Measurements from ENCODE around the gene UBE2R2.

The UBE2R2 gene

DNA sequence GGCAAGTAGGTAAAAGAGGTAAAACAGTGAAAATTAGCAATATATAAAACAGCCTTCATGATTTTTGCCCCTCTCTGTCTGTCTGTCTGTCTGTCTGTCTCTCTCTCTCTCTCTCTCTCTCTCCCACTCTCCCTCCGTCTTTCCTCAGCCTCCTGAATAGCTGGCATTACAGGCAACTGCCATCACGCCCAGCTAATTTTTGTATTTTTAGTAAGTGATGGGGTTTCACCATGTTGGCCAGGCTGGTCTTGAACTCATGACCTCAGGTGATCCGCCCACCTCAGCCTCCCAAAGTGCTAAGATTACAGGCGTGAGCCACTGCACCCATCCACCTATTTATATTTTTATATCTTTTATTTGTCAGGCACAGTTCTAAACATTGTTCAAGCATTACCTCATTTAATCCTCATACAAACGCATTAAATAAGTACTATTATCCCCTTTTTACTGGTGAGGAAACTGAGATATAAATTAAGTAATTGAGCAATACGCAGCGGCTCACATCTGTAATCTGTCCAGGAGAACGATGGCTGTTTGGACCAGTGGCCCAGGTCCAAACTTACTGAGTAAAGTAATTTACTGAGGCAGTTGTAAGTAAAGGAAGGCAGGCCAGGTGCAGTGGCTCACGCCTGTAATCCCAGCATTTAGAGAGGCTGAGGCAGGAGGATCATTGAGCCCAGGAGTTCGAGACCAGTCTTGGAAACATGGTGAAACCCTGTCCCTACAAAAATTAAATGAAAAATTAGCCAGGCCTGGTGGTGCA lies 60.9 kb downstream of the UBE2R2 start:
- H3K36me3 ChIP-seq (ENCODE audit: insufficient read depth, low read length), result no peaks in the 10 kb centered on the region

DNA sequence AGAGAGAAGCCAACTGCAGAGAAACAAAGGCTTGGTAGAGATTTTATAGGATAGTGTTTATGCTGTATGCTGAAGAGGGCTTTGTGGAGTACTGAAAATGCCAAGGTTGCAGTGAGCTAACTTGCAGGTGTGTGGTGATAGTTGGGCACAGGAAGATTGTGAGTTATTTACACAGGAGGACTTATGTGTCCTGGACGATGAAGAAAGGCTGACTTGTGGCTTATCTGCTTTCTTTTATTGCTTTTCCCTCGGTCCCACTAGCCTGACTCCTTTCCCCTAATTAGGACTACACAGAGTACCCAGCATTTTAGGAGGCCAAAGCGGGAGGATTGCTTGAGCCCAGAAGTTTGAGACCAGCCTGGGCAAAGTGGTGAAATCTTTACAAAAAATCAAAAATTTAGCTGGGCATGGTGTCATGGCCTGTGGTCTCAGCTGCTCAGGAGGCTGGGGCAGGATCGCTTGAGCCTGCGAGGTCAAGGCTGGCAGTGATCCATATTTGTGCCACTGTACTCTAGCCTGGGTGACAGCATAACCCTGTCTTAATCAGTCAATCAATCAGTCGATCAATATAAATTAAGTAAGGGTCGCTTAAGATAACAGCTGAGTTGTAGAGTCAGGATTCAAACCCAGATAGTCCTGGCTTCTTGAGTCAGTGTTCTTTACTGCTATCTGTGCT lies 61.9 kb downstream of the UBE2R2 start:
- Histone ChIP-seq H3K4me3 (ENCODE audit: low read length) (no peak overlapping the region), H3K4me1 (ENCODE audit: control insufficient read depth, insufficient read depth, low read length) (peaks cover 10% of the 10 kb centered on the region), H3K4me2 (ENCODE audit: low read length) (no peak overlapping the region), H3K9ac (ENCODE audit: low read depth, low read length) (no peak overlapping the region), H3K9me3 (replicated peaks; ENCODE audit: low read length) (no peaks in the 10 kb centered on the region), H3K27me3 (ENCODE audit: control insufficient read depth, insufficient read depth, low read length) (no peaks in the 10 kb centered on the region), H3K36me3 (ENCODE audit: insufficient read depth, low read length) (no peaks in the 10 kb centered on the region)

More for the DNA sequence above, 60.9 kb downstream of the UBE2R2 start:
- peaks cover 10% of the 10 kb centered on the region for H3K4me1 ChIP-seq (ENCODE audit: control insufficient read depth, insufficient read depth, low read length)
- no peak overlapping the region for H3K4me2 ChIP-seq (ENCODE audit: low read length)
- H3K4me3 ChIP-seq (ENCODE audit: low read length), result no peak overlapping the region
- no peak overlapping the region for H3K9ac ChIP-seq (ENCODE audit: low read depth, low read length)
- no peaks in the 10 kb centered on the region for H3K9me3 ChIP-seq (replicated peaks; ENCODE audit: low read length)
- H3K27me3 ChIP-seq (ENCODE audit: control insufficient read depth, insufficient read depth, low read length), result no peaks in the 10 kb centered on the region

DNA sequence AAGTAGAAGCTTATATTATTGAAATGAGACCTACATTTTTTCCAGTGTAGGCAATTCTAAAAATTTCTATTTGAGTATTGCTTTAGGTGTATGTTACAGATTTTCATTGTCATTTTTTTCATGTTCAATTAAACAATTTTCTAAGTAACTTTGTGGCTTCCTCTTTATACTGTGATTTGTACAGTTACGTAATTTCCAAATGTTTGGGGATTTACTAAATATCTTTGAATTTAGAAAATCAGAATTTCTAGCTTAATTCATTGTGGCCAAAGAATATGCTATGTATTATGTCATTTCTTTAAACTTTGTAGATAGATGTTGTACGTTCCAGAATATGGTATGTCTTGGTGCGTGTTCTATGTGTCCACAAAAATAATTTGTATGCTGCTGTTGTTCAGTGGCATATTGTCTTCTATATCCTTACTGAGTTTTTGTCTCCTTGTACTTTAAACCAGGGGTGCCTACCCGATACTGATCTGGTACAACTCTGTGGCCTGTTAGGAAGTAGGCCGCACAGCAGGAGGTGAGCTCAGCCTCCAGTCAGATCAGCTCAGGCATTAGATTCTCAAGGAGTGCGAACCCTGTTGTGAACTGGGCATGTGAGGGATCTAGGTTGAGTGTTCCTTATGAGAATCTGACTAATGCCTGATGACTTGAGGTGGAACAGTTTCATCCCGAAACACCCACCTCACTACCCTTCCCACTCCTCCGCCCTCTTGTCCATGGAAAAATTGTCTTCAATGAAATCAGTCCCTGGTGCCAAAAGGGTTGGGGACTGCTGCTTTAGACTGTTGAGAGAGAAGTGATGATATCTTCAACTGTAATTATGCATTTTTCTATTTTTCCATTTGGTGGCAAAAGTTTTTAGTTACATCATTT lies 63.5 kb downstream of the UBE2R2 start:
- H3K4me3 ChIP-seq (ENCODE audit: low read length), result no peak overlapping the region
- H3K27me3 ChIP-seq (ENCODE audit: control insufficient read depth, insufficient read depth, low read length), result no peaks in the 10 kb centered on the region
- H3K9me3 ChIP-seq (replicated peaks; ENCODE audit: low read length), result no peaks in the 10 kb centered on the region
- no peaks in the 10 kb centered on the region for H3K36me3 ChIP-seq (ENCODE audit: insufficient read depth, low read length)
- H3K9ac ChIP-seq (ENCODE audit: low read depth, low read length), result no peak overlapping the region
- H3K4me1 ChIP-seq (ENCODE audit: control insufficient read depth, insufficient read depth, low read length), result peaks cover 15% of the 10 kb centered on the region
- no peak overlapping the region for H3K4me2 ChIP-seq (ENCODE audit: low read length)

DNA sequence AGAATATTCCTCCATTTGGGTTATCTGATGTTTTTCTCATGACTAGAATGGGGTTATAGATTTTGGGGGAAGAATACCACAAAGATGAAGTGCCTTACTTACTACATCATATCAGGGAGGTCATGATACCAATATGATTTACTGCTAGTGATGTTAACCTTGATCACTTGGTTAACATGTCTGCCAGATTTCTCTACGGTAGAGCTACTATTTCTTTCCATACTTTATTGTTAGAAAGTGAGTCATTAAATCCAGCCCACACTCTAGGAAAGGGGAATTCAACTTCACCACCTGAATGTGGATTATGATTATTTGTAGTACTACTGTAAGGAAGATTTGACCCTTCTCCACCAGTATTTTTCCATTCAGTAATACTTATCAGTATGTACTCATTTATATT lies 64.7 kb downstream of the UBE2R2 start:
- Histone ChIP-seq H3K36me3 (ENCODE audit: insufficient read depth, low read length) (no peaks in the 10 kb centered on the region), H3K9me3 (replicated peaks; ENCODE audit: low read length) (no peaks in the 10 kb centered on the region), H3K4me1 (ENCODE audit: control insufficient read depth, insufficient read depth, low read length) (peaks cover 18% of the 10 kb centered on the region), H3K27me3 (ENCODE audit: control insufficient read depth, insufficient read depth, low read length) (no peaks in the 10 kb centered on the region), H3K9ac (ENCODE audit: low read depth, low read length) (no peak overlapping the region), H3K4me3 (ENCODE audit: low read length) (no peak overlapping the region), H3K4me2 (ENCODE audit: low read length) (no peak overlapping the region)

DNA sequence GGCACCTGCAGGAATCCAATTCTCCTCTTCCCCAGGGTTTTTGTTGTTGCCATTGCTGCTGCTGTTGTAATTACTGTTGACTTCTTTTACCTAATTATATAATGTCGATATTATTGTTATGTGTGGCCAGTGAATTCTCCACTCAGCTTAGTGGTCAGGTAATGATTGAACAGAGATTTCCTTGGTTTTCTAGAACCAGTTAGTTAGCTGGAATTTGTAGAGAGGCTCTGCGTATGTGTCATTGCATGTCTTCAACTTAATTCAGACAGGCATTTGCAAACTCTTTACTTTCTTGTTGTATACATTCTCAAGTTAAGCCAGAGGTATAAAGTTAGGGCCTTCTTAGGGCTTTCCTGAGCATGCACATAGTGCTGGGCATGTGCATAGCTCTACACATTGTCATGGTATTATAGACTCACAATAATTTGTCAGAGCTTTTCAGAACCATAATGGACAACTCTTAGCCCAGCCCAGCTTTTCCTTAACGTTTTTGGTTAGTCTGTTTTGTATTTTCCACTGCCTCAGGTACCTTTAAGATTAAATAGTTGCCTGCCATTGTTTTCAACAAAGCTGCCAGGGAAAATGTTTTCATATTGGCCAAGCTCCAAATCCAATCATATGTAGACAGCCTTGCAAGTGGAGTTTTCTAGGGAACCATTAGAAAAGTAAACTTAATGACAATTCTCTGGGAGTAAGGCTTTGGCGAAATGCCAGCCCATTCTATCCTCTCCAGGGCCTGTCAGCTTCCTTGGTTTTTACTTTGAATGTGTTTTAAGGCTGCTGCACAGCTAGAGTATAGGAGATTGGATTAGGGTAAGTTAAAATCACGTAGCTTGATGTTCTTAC lies 68.1 kb downstream of the UBE2R2 start:
- H3K4me3 ChIP-seq (ENCODE audit: low read length), result no peak overlapping the region
- no peaks in the 10 kb centered on the region for H3K9me3 ChIP-seq (replicated peaks; ENCODE audit: low read length)

DNA sequence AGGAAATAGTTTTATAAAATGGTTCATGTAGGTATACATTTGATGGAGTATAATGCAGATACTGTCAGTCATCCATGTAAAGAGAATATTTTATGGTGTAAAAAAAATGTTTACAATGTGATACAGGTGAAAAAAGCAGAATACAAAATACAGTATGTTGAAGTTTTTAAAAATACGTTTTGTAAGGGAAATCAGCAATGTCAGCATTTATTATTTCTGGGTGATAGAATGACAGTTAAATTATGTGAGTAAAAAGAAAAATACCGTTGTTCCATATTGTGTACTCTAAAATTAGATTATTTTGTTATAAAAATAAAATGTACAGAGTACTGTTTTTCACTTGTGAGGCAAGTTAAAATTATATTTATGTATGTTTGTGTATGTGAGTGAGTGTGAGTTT lies 69.0 kb downstream of the UBE2R2 start:
- Histone ChIP-seq H3K4me3 (ENCODE audit: low read length) (no peak overlapping the region), H3K4me1 (ENCODE audit: control insufficient read depth, insufficient read depth, low read length) (peaks cover 16% of the 10 kb centered on the region), H3K9ac (ENCODE audit: low read depth, low read length) (no peak overlapping the region), H3K27me3 (ENCODE audit: control insufficient read depth, insufficient read depth, low read length) (no peaks in the 10 kb centered on the region), H3K4me2 (ENCODE audit: low read length) (no peak overlapping the region), H3K36me3 (ENCODE audit: insufficient read depth, low read length) (no peaks in the 10 kb centered on the region), H3K9me3 (replicated peaks; ENCODE audit: low read length) (no peaks in the 10 kb centered on the region)

More for the DNA sequence above, 68.1 kb downstream of the UBE2R2 start:
- no peaks in the 10 kb centered on the region for H3K36me3 ChIP-seq (ENCODE audit: insufficient read depth, low read length)
- no peak overlapping the region for H3K4me2 ChIP-seq (ENCODE audit: low read length)
- no peaks in the 10 kb centered on the region for H3K27me3 ChIP-seq (ENCODE audit: control insufficient read depth, insufficient read depth, low read length)
- H3K9ac ChIP-seq (ENCODE audit: low read depth, low read length), result no peak overlapping the region
- peaks cover 16% of the 10 kb centered on the region for H3K4me1 ChIP-seq (ENCODE audit: control insufficient read depth, insufficient read depth, low read length)

DNA sequence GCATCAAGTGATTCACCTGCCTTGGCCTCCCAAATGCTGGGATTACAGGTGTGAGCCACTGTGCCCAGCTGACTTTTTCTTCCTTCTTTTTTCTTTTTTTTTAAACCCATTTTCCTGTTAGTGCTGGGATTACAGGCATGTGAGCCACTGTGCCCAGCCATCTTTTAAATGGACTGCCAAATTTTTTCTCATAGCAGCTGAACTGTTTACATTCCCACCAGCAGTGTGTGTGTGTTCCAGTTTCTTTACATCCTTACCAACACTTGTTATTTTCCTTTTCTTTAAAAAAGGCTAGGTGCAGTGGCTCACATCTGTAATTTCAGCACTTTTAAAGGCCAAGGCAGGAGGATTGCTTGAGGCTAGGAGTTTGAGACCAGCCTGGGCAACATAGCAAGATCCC lies 76.9 kb downstream of the UBE2R2 start:
- no peaks in the 10 kb centered on the region for H3K9me3 ChIP-seq (replicated peaks; ENCODE audit: low read length)
- no peak overlapping the region for H3K4me3 ChIP-seq (ENCODE audit: low read length)
- no peaks in the 10 kb centered on the region for H3K4me1 ChIP-seq (ENCODE audit: control insufficient read depth, insufficient read depth, low read length)
- H3K4me2 ChIP-seq (ENCODE audit: low read length), result no peak overlapping the region
- no peak overlapping the region for H3K9ac ChIP-seq (ENCODE audit: low read depth, low read length)
- peaks cover 4% of the 10 kb centered on the region for H3K36me3 ChIP-seq (ENCODE audit: insufficient read depth, low read length)
- H3K27me3 ChIP-seq (ENCODE audit: control insufficient read depth, insufficient read depth, low read length), result no peaks in the 10 kb centered on the region

DNA sequence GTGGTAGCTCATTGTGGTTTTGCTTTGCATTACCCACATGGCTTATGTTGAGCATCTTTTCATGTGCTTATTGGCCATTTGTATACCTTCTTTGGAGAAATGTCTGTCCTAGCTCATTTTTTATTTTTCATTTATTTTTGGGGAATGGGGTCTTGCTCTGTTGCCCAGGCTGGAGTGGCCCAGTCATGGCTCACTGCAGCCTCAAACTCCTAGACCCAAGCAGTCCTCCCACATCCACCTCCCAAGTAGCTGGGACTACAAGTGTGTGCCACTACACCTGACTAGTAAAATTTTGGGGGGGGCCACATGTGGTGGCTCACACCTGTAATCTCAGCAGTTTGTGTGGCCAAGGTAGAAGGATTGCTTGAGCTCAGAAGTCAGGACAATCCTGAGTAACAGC lies 77.4 kb downstream of the UBE2R2 start:
- Histone ChIP-seq H3K36me3 (ENCODE audit: insufficient read depth, low read length) (peaks cover 4% of the 10 kb centered on the region), H3K9me3 (replicated peaks; ENCODE audit: low read length) (no peaks in the 10 kb centered on the region), H3K4me3 (ENCODE audit: low read length) (no peak overlapping the region), H3K27me3 (ENCODE audit: control insufficient read depth, insufficient read depth, low read length) (no peaks in the 10 kb centered on the region), H3K4me1 (ENCODE audit: control insufficient read depth, insufficient read depth, low read length) (no peaks in the 10 kb centered on the region), H3K4me2 (ENCODE audit: low read length) (no peak overlapping the region), H3K9ac (ENCODE audit: low read depth, low read length) (no peak overlapping the region)

DNA sequence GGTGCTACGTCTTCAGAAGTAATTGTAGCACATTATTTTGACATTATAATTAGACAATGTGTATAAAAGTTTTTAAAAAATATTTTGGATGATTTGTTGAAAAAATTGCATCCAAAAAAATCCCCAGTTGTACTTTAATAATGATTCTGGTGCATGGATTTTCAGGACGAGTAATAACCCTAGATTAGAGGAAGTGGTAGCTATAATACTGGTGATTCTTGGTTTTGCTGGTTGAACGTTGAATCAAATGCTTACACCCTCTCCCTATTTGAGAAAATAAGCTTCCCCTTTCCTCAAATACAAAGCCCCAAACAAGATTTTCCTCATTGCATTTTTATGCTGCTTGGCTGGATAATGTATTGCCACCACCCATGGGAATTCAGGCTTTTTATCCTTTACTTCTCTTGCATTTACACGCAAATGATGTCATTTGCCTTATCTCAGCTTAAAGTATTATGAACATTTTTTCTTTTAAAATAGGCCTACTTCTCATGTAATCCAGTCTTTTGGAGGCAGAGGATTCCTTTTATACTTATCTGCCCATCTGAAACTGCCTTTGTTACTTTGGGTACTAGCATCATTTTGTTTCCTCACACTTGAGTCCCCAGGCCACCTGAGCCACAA lies 86.3 kb downstream of the UBE2R2 start:
- Histone ChIP-seq H3K4me2 (ENCODE audit: low read length) (no peak overlapping the region), H3K4me1 (ENCODE audit: control insufficient read depth, insufficient read depth, low read length) (peaks cover 7% of the 10 kb centered on the region), H3K9me3 (replicated peaks; ENCODE audit: low read length) (no peaks in the 10 kb centered on the region), H3K36me3 (ENCODE audit: insufficient read depth, low read length) (peaks cover 44% of the 10 kb centered on the region), H3K4me3 (ENCODE audit: low read length) (no peak overlapping the region), H3K9ac (ENCODE audit: low read depth, low read length) (no peak overlapping the region), H3K27me3 (ENCODE audit: control insufficient read depth, insufficient read depth, low read length) (no peaks in the 10 kb centered on the region)

DNA sequence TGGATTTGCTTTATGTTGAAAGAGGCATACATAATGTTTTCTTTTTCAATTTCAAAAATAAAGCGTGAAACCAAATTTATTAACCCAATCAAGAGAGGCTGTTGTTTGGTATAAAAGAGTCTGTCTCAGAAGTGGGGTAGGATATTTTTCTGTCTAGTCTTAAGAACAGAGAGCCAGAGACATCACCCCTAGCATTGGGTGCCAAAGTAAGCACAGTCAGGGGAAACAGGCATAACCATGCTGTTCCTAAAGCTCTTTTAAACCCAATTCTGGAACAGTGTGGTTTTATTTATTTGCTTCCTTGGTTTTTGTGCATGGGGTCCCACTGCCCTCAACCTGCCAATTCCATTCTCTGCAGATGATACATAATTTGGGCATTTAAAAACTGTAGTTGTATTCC lies 88.2 kb downstream of the UBE2R2 start:
- Histone ChIP-seq H3K36me3 (ENCODE audit: insufficient read depth, low read length) (peaks cover 44% of the 10 kb centered on the region), H3K9ac (ENCODE audit: low read depth, low read length) (no peak overlapping the region)

More for the DNA sequence above, 88.2 kb downstream of the UBE2R2 start:
- Histone ChIP-seq H3K4me1 (ENCODE audit: control insufficient read depth, insufficient read depth, low read length) (peaks cover 7% of the 10 kb centered on the region), H3K4me2 (ENCODE audit: low read length) (no peak overlapping the region), H3K27me3 (ENCODE audit: control insufficient read depth, insufficient read depth, low read length) (no peaks in the 10 kb centered on the region), H3K4me3 (ENCODE audit: low read length) (no peak overlapping the region), H3K9me3 (replicated peaks; ENCODE audit: low read length) (no peaks in the 10 kb centered on the region)
